PC-9 (cell line): ENCODE measurements around the gene CTSE.

Experiments
- CTCF ChIP-seq: fragments of 200-600 bp; sonication (generic); conservative IDR thresholded peaks from 2 replicates; pipeline ENCODE4 v1.6.1; 2017; ENCODE audit warnings: mixed run types, antibody characterized with exemption, mild to moderate bottlenecking, moderate library complexity
- EZH2 ChIP-seq: fragments of 200-600 bp; sonication (generic); IDR thresholded peaks from 2 replicates; pipeline ENCODE4 v1.8.0; 2017; ENCODE audit warnings: antibody characterized with exemption, low read depth

GRCh38 chr1:205972491-205973168, 51.1 kb downstream of the CTSE start:
- TF ChIP-seq CTCF: no peak
- no peak for TF ChIP-seq EZH2
